GM18519 (cell line): Measurements from ENCODE around the gene SLK.

Source experiments
- ATAC-seq: cut with Tn5 transposase; IDR thresholded peaks from one replicate; pipeline ENCODE4 v1.9.1; 2021; ENCODE audit warnings: mild to moderate bottlenecking, moderate library complexity; ENCODE audit not compliant: unreplicated experiment, low FRiP score

Gene SLK

GRCh38 chr10:103966671-103967447 lies at the start of gene SLK:
Gene SLK (plus strand): TSS chr10:103967140. CDS start chr10:103967746, 606 bp downstream.
- peak; percentile 62 for ATAC-seq

DNA sequence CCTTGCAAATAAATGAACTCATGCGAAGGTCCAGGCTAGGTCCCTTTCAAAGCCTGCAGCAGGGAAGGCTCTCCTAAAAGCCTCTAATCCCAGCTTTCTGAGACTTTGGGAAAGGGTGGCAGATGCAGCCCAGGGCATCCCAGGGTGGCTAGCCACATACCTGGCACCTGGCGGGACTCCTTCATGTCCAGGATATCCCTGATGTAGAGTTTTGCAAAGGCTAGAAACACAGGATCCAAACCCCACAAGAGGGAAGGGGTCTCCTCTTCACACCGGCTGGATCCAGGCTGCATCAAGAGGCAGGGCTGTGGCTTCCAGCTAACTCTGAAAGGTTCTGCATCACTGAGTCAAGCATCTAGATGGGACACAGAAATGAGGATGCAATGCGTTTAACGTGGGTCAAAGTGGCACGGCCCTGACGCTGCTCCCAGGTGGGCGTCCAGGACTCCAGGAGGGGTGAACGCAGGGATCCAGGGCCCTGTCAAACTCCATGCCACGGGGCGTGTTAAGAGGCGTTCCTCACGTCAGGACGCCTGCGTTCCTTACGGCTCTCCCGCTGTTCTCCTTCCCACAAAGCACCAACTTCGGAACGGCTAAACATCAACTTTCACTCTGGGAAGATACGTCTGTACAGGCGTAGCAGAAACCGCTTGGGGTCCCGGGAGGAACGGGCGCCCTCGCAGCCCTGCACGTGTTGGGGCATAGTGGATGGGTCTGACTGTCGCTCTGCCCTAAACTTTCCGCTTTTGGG lies 49.5 kb upstream of the SLK start:
- ATAC-seq, result no peak

- ATAC-seq, result peak; percentile 78
Observed at GRCh38 chr10:103918053-103918846, 48.7 kb upstream of the SLK start, which contains the start of gene STN1. Gene STN1 (minus strand): TSS chr10:103918184. CDS start chr10:103917594, 590 bp downstream.

DNA sequence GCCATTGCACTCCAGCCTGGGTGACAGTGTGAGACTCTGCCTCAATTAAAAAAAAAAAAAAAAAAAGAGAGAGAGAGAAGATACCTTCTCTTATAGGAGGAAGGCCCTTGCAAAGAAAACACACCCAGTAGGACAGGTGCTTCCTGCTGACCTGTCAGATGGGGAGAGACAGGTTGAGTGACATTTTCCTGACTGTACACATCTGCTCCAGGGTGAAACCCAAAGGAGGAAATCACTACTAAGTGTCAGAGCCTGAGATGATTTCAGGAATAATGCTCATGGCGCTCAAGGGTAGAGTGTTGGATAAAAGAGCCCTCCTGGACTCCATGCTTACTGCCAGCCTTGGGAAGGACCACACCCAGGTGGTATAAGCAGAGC lies 47.3 kb upstream of the SLK start:
- no peak for ATAC-seq

- no peak for ATAC-seq
Observed at GRCh38 chr10:103921248-103921647, 45.7 kb upstream of the SLK start.

DNA sequence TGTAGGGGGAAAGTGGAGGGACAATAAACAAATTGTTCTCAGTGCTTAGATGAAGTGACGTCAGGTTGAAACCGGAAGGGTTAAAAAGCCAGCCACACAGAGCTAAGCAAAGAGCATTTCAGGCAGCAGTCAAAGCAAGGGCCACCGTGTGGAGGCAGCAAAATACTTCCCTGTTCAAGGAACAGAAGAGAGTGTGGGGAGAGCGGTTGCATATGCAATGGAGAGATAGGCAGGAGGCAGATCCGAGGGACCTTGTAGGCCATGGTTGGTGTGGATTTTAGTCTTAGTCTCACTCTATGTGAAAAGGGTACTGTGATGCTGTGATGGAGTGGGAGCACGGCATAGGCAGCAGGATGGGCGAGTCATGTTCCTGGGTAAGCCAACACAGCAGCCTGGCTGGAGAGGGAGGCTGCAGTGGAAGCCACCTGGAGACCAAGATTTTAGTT lies 45.2 kb upstream of the SLK start:
- ATAC-seq, result peak; percentile 32

GRCh38 chr10:103922659-103923058 lies 44.3 kb upstream of the SLK start:
- no peak for ATAC-seq

DNA sequence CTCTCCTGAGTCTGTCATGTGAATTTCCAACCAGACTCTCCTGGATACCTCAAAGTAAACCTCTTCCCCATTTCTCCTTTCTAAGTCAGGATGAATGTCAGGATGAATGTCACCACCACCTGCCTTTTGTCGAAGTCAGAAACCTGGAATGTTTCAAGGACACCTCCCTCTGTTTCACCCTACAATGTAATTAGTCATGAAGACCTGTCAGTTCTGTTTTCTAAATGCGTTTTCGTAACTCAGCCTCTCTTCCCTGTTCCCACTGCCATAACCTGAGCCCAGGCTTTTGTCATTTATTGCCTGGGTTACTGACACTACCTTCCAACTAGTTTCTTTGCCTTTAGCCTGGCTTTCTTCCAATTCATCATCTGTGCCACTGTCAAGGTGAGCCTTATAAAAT lies 43.4 kb upstream of the SLK start:
- no peak for ATAC-seq

DNA sequence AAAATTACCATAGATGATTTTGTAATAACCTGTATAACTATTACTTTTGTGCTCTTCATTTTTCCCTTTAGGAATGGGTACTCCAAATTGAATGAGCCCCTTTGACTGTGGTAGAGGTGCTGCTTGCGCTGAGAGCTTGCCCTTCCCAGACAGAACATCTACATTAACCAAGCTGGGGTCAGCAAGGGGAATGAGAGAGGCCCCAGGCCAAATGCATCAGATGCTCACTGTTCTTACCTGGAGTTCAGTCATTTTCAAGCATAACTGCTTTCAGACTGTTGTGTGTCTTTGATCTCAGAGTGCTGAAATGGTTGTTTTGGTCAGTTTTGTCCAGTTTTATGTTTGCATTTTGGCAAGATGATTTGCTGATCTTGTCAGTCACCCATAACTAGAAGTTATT lies 41.3 kb upstream of the SLK start:
- ATAC-seq, result no peak

DNA sequence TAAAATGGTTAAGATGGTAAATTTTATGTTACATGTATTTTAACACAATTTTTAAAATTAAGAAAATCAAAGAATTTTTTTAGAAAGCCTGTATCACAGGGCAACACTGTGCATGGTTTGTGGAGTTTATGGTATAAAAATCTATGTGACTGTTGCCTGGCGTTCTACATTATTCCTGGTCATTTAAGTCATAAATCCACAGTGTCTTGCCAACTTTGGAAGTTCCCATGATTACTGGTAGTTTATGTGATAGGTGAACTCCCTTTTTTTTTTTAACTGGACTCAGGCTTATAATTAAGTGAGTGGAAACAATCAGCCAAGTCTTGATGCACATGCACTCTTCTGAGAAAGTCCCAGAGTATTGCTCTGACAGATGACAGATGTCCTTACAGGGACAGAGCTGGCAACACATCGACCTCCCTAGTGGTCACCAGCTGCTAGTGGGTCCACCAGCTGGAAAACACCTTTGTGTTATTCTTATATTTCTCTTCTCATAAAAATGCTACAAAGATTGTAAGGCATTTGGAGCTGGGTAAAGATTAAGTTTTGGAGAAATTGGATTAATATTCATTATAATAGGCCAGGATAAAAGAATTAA lies 40.1 kb upstream of the SLK start:
- no peak for ATAC-seq

DNA sequence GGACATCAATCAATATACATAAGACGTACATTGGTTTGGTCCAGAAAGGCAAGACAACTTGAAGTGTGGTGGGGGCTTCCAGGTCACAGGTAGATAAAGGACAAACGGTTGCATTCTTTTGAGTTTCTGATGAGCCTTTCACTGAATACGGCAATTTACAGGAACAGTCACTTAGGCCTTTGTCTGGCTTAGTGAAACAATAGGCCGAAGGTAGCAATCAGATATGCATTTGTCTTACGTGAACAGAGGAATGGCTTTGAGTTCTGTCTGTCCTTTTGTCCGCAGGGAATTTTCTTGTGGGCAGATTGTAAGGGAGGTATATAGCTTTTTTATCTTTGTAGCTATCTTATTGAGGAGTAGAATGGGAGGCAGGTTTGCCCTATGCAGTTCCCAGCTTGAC lies 38.2 kb upstream of the SLK start:
- ATAC-seq, result no peak

GRCh38 chr10:103929381-103929921 lies 37.5 kb upstream of the SLK start:
- no peak for ATAC-seq

DNA sequence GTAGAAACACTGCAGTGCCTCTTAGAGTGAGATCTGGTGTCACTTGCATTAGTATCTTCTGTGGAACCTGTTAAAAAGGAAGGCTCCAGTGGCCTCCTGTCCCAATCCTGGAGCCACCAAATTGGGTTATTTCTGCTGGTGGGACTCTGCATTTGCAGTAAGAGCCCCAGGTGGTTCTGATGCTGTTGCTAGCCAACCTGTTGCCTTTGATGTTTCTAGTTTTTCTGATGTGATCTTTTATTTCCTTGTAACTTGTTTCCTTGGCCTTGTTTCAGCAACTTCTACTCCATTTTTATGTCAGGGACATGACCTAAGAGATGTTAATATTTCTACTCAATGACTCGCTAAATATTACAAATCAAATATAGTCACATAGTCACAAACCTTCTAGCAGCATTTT lies 36.5 kb upstream of the SLK start:
- ATAC-seq, result no peak

GRCh38 chr10:103930881-103931280 lies 36.1 kb upstream of the SLK start:
- ATAC-seq, result no peak

DNA sequence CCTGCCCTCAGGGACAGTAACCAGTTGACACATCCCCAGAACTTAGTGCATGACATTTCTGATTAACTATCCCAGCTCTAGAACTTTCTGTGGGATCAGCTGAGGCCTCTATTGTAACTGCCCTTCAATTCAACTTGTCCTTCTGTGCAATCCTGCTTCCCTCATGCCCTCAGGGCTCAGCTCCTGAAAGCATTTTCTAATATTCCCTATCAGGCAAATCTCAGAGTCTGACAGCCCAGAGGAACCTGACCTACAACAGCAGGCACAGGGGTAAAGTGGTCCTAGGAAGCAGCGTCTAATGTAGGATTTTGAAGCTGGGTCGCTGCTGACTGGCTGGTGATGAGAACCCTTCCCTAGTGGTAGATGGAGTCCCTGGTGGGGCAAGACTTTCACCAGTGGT lies 35.3 kb upstream of the SLK start:
- ATAC-seq, result no peak

DNA sequence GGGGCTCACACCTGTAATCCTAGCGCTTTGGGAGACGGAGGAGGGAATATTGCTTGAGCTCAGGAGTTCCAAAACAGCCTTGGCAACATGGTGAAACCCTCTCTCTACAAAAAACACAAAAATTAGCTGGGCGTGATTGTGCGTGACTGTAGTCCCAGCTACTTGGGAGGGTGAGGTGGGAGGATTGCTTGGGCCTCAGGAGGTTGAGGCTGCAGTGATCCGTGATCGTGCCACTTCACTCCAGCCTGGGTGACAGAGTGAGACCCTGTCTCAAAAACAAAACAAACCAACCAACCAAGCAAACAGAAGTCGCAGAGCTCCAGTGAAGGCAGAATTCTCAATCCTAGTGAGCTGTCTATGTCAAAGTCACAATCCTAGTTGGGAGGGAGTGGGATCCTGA lies 34.7 kb upstream of the SLK start:
- ATAC-seq, result no peak

GRCh38 chr10:103932971-103933370 lies 34.0 kb upstream of the SLK start:
- no peak for ATAC-seq

- ATAC-seq, result no peak
Observed at GRCh38 chr10:103933557-103934121, 33.3 kb upstream of the SLK start.

GRCh38 chr10:103934308-103934707 lies 32.6 kb upstream of the SLK start:
- ATAC-seq, result no peak

DNA sequence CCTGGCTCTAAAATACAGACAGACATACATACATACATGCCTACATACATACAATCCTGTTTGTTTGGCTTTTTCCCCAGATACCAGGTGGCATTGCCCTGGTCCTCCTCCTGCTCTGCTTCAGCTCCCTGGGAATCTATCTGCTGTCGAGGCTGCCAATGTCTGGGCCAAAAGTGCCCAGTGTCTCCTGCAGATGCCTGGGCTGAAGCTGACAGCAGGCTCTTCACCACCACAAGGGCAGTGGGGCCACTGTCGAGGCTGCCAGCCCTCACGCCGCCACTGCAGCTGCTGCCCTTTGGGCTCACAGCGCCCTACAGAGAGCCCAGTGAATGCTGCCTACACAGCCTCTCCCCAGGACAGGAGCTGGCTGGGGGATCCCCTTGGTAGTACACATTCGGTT lies 30.9 kb upstream of the SLK start:
- ATAC-seq, result no peak
